GM19468 (cell line): ENCODE measurements around the gene DISP3.

ENCODE experiments used
- ATAC-seq: cut with Tn5 transposase; IDR thresholded peaks from one replicate; pipeline ENCODE4 v1.9.1; 2021; ENCODE audit warnings: mild to moderate bottlenecking, moderate library complexity, moderate number of reproducible peaks; ENCODE audit not compliant: unreplicated experiment; ENCODE audit errors: extremely low read depth

The DISP3 gene

GRCh38 chr1:11478571-11479374 is at the start of gene DISP3:
Gene DISP3 (plus strand): TSS chr1:11479155. CDS start chr1:11500993, 21,838 bp downstream.
- no peak for ATAC-seq

- ATAC-seq: no peak
Observed at GRCh38 chr1:11429226-11429625, 49.7 kb upstream of the DISP3 start.

GRCh38 chr1:11429935-11430334 is 49.0 kb upstream of the DISP3 start:
- ATAC-seq: no peak

- ATAC-seq: no peak
Observed at GRCh38 chr1:11431941-11432507, 46.9 kb upstream of the DISP3 start.

GRCh38 chr1:11432526-11432925 is 46.4 kb upstream of the DISP3 start:
- no peak for ATAC-seq

- no peak for ATAC-seq
Observed at GRCh38 chr1:11434501-11434900, 44.5 kb upstream of the DISP3 start.

GRCh38 chr1:11434926-11435325 is 44.0 kb upstream of the DISP3 start:
- no peak for ATAC-seq

GRCh38 chr1:11438996-11439395 is 40.0 kb upstream of the DISP3 start:
- ATAC-seq: no peak

GRCh38 chr1:11441211-11441952 is 37.6 kb upstream of the DISP3 start:
- ATAC-seq: no peak

- ATAC-seq: no peak
Observed at GRCh38 chr1:11443043-11443442, 35.9 kb upstream of the DISP3 start.

- no peak for ATAC-seq
Observed at GRCh38 chr1:11443961-11444658, 34.8 kb upstream of the DISP3 start.

- no peak for ATAC-seq
Observed at GRCh38 chr1:11444907-11445306, 34.0 kb upstream of the DISP3 start.

- no peak for ATAC-seq
Observed at GRCh38 chr1:11447903-11448302, 31.1 kb upstream of the DISP3 start.

GRCh38 chr1:11448373-11449099 is 30.4 kb upstream of the DISP3 start:
- ATAC-seq: no peak

GRCh38 chr1:11449100-11449403 is 29.9 kb upstream of the DISP3 start:
- no peak for ATAC-seq

- no peak for ATAC-seq
Observed at GRCh38 chr1:11450310-11450709, 28.6 kb upstream of the DISP3 start.

- ATAC-seq: no peak
Observed at GRCh38 chr1:11453742-11454491, 25.0 kb upstream of the DISP3 start.

- no peak for ATAC-seq
Observed at GRCh38 chr1:11455967-11456570, 22.9 kb upstream of the DISP3 start.

GRCh38 chr1:11456965-11457364 is 22.0 kb upstream of the DISP3 start:
- no peak for ATAC-seq
